GM12891 (cell line): ENCODE measurements around the gene MYLK4.

Source experiments
- POLR2A ChIP-seq: IDR thresholded peaks from 2 replicates; pipeline ENCODE4 v1.6.1; 2011; ENCODE audit warnings: low read depth, low read length, control low read depth
- POLR2AphosphoS5 ChIP-seq: IDR thresholded peaks from 2 replicates; pipeline ENCODE4 v1.6.1; 2011; ENCODE audit warnings: low read depth, low read length, control low read depth
- POU2F2 ChIP-seq: IDR thresholded peaks from 2 replicates; pipeline ENCODE4 v1.6.1; 2011; ENCODE audit warnings: low read depth, mild to moderate bottlenecking, control low read depth, low read length, moderate library complexity
- TAF1 ChIP-seq: IDR thresholded peaks from 2 replicates; pipeline ENCODE4 v1.6.1; 2011; ENCODE audit warnings: low read depth, low read length, control low read depth

DNA sequence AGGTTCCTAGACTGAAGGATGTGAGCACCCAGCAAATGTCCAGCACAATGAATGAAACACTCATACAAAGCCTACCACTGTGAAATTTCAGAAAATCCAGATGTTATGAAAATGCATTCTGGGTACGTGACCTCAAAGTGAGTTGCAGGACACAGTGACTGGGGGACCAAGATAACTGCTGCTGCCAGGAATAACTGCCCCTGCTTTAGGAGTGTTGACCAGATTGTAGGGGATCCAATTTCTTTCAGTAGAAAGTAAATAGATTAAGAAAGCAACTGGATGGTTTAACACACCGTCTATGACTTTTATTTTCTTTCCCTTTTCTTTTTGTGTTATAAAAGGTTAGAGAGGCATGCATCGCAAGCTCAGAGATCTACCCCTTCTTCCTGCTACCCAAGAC lies 29.5 kb downstream of the MYLK4 start:
- TF ChIP-seq TAF1: no peak
- no peak for TF ChIP-seq POU2F2
- no peak for TF ChIP-seq POLR2A
- no peak for TF ChIP-seq POLR2AphosphoS5
